GM21528 (cell line): Measurements from ENCODE around the gene SAFB.

ENCODE experiments used
- ATAC-seq: cut with Tn5 transposase; IDR thresholded peaks from one replicate; pipeline ENCODE4 v1.9.1; 2021; ENCODE audit warnings: mild to moderate bottlenecking, moderate library complexity; ENCODE audit not compliant: unreplicated experiment, low FRiP score

SAFB gene

DNA sequence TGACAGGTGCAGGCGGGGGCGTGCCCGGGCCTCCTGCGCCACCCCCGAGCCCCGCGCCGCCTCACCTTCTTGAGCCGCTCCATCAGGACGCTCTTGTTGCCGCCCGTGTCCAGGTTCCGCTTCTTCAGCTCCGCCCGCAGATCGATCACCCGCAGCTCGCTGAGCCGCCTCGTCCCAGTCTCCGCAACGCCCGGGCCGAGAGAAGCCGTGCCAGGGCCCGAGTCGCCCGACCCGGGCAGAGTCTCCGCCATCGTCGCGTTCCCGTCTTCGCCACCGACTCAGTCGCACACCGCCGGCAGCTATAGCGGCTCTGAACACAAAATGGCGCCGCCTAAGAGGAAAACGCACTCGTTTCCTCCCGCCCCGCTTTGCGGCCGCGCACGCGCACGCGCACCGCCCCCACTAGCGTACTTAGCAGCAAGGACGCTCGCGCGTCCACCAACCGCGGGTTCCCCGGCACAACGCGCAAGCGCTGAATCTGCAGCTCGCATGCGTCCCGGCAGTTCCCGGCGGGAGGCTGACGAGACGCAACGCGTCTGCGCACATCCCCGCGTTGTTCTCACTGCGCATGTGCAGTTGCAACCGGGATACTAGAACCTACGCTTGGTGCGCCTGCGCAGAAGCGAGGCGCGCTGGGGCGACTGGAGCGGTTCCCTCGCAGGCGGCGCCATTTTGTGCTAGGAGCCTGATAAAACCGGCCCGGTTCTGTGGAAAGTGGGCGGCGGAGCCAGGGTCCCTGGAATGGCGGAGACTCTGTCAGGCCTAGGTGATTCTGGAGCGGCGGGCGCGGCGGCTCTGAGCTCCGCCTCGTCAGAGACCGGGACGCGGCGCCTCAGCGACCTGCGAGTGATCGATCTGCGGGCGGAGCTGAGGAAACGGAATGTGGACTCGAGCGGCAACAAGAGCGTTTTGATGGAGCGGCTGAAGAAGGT is at the start of gene SAFB, which contains the start of gene SAFB2:
TSS of gene SAFB (plus strand) at position 619 of the 932 bp plus-strand sequence. CDS start at position 742, 123 bp downstream.
TSS of gene SAFB2 (minus strand) at position 312 of the 932 bp plus-strand sequence. CDS start at position 251, 61 bp downstream.
- ATAC-seq, result peak; percentile 79

DNA sequence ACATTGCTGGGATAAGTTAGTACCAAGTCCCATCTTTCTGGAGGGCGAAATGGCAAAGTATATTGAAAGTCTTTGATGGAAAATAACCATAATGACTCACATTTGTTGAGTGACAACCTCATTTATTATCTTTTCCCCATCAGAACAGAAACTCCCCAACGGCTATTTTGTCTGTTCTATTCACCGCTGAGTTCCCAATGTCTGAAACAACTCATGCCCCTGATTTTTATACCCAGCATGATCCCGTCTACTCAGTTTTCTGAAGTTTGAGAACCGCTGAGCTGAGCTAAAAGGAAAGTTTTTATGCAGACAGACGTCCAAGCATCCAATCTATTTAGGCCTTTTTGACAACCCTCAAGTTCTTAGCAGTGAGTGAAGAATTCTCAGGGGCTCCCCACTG is 47.3 kb upstream of the SAFB start:
- no peak for ATAC-seq

DNA sequence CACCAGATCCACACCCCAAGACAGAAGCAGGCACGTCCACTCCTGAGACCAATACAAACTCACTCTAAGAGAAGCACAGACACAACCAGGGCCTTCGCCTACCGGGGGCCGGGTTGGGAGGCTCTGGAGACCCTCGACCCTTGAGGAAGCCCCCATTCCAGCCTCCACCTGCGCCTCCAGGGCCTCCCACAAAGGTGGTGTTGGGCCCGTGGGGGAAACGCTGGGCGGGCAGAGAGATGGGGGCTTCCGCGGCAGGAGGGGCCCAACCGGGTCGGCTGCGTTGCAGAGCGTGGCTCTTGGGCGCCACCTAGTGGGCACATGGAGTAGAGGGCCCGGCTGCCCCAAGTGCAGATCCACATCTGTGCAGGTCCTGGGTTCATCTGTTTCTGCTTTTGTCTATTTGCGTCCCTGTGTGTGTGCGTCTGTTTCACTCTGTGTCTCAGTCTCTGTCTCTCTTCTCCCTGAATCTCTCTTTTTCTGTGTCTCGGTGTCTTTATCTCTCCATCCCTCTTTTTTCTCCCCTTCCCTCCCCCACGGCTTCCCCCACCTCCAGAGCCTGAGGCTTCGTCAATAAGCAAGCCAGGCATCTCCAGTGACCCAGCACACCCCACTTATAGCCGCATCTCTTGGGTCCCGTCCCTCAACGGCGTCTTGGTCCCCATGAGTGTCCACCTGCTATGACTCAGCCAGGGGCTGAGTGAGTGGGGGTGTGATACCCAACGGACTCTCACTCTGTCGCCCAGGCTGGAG is 44.6 kb upstream of the SAFB start:
- ATAC-seq, result no peak

DNA sequence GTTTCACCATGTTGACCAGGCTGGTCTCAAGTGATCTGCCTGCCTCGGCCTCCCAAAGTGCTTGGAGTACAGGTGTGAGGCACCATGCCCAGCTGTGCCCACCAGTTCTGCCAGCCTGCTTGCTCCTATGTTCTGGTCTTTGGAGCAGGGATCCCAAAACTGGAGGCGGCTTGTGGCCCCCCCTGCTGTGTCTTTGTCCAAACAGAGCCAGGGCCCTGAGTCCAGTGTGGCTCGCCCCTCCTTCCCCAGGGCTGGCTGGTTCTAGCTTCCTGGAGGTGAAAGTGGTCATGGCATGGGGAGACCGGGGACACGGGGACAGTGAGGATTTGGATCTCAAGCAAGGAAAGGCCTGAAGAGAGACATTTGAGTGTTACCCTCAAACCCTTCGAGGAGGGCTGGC is 43.6 kb upstream of the SAFB start:
- ATAC-seq, result no peak

DNA sequence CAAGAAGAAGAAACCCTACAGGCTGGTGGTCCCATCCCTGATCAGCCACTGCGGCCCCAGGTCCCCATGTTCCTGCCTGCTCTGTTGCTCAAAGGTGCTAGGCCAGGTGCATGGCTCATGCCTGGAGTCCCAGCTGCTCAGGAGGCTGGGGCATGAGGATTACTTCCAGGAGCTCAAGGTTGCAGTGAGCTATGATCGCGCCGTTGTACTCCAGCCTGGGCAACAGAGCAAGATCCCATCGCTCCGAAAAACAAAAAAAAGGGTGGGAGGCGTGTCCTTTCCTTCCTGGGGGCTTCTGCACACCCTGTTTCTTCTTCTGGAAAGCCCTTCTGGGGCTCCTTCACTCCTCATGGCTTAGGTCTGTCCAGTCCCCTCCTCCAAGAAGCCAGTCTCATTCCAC is 43.2 kb upstream of the SAFB start:
- ATAC-seq, result no peak

DNA sequence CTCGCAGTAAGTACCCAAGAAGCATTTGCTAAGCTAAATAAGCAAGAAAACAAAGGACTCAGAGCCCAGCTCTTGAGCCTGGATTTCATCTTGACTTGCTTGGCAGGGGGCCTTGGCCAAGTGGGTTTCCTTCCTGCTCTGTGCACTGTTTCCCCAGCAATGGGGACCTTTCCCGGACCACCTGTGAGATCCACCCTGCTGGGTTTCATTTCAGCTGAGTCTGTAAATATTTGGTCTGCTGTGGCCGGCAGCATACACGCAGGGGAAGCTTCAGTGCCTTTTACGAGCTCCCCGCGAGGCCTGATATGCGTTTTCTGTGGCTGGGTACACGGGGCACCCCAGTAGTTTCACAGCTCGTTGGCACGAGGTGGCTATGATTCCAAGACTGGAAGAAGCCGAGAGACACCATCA is 42.7 kb upstream of the SAFB start:
- no peak for ATAC-seq

DNA sequence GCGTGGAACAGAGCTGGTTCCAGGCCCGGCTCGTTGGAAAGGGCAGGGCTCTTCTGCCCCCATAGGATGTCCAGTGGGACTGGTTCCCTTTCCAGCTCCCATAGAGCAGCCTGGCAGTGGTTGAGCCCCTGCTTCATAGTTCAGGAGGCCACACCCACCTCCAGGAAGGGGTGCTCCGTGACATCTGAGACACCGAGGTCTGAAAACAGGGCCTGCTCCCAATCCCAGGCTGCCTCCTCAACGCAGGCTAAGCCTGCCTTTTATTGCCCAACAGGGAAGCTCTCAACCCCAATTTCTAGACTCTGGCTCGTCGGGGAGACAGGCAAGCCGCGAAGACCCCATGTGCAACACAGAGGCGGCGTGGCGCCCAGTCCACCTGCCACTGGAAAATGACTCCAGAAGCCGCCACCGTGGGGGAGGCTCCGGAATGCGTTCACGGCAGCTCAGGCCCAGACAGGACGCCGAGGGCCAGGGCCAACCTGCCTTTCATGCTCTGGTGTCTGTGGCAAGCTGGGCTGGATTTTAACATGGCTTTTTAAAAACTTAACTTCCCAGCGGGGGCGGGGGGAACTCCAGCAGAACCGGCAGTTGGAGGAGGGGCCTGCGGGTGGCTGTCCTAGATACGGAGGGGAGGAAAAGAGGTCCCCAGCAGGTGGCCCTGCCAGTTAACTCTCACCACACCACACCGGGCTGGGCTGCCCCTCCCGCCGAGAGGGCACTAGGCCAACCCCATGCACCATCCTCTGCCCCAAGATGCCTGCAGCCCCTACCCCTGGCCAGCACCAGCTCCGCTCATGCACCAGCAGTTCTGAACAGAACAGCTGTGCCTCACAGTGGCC is 37.2 kb upstream of the SAFB start:
- ATAC-seq, result no peak

DNA sequence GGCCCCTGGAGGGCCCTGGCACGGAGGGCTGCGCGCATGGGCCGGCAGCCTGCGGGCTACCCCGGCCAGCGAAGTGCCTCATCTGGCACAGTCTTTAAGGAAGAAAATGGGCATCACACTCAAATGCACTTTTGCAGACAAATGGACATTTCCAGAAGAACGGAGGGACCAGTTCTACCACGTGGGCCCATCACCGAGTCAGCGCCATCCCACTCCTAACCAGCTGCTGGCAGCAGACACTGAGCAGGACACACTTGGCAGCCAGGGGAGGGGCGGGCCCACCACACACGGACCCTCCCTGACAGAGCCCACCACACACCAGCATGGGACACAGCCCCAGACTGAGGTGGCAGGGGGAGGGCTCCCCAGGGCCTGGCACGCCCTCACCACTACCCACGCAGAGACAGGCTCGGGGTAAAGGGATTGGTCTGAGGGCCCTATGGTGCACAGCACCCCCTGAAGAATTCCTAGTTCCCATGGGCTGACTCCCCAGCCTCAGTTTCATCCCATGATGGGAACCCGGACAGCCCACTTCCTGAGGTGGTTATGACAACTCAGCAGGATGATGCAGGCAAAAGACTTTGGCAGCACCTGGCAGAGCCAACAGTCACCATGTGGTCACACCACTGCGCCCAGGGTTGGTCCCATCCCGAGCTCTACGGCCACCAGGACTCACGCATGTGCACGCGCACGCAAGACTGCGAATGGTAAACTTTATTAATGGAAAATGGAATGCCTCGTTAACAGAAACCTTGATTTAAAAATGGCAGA is 36.4 kb upstream of the SAFB start:
- ATAC-seq, result no peak

DNA sequence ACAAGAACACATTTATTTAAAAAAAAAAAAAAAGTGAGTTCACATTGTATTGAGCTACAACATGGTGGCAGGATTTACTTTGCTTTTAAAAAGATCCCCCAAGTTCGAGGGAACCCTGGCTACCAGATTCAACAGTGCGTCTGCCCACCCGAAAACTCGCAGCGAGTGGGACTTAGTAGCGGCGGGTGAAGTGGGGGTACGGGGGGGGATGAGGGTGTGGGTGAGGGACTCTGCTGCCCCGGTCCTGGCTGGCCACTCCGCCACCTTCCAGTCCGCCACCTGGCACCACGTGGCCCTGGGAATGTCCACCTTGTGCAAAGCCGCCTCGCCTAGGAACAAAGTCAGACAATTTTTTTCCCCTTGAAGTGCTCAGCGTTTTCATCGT is 35.8 kb upstream of the SAFB start:
- no peak for ATAC-seq

DNA sequence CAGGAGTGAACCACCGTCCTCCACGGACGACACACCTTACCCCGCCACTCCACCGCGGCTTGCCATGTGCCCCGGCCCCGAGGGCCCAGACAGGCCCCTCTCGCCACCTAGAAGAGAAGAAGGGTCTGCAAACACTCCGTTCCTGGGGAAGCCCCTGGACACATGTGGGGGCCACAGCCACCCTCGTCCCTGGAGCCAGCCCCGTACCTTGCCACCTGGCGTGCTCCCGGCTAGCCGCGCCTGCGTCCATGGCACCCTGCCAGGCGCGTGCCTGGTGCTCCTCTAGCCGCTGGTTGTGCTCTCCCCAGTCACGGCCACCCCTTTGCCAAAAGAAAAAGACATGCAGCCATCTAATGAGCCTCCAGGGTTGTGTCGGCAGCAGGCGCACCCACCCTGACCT is 35.2 kb upstream of the SAFB start:
- ATAC-seq, result no peak

DNA sequence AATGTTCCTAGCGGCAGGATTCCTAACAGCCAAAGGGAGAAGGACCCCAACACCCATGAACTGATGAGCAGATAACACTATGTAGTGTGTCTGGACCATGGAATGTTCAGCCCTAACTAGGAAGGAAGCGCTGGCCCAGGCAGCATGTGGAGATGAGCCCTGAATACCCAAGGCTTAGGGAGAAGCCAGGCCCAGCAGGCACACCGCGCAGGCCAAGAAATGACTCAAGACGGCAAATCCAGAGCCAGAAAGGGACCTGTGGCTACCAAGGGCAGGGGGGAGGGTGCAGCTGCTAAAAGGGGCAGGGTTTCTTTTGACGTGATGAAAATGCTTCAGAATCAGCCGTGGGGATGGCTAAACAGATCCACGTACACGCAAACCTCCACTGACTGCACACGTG is 34.4 kb upstream of the SAFB start:
- ATAC-seq, result no peak

DNA sequence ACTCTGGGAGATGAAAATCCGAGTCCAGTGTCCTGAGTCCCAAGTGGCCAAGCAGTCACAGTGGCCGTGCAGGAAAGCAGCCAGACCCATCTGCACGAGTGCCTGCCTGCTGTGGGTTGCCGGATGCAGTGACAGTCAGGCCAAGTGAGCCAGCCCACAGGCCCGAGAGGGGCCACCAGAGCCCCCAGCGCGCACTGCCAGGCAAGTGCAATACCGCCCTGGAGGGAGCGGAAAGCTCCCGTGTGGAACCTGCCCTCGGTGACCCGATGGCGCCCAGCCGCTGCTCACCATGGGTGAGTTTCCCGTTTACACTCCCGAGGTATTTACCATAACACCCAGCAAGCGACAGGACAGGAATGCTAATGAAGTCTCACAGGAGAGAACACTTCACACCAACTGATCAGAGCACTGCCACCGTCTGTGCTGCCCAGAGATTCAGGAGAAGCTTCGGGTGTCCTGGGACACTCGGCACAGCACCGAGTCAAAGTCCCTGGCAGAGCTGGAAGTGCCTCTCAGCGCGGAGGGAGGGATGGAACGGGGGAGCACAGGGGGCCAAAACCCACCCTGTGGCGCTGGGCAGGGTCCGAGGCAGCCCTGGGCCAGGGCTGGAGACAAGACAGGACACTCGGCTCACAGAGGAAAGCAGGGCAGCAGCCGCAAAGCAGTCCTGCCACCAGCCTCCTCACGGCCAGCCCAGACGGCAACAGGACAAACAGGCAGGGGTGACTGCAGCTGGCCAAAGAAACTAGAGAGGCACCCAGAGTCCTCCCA is 33.8 kb upstream of the SAFB start:
- ATAC-seq, result no peak

DNA sequence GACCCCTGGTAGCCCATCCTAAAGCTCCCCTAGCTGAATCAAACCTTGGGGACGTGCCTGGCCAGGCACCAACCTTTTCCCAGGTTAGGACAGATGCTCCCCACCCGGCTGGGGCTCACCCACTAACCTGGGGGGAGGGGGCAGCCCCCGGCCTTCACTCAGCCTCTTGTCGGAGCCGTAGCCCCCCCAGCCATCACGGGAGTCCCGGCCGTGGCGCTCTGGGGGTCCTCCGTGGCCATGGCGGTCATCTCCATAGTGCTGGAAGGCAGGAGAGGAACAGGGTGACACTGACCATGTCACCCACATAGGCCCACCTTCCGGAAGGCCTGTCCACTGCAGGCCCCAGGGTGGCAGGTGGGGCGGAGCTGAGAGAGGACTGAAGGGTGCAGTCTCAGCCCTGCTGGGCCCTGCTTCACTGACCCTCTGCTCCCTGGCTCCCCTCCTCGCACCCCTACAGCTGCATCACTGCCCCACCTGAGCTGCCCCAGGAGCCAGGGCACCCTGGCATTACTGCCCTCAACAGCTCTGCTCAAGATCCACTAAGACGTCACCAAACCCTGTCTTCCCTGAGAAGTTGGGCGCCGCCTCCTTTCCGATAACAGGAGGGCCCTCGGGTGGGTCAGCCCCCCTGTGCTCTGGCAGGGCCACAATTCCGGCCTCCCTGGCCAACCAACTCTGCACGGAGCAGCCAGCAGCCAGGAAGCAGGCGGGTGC is 32.6 kb upstream of the SAFB start:
- no peak for ATAC-seq

DNA sequence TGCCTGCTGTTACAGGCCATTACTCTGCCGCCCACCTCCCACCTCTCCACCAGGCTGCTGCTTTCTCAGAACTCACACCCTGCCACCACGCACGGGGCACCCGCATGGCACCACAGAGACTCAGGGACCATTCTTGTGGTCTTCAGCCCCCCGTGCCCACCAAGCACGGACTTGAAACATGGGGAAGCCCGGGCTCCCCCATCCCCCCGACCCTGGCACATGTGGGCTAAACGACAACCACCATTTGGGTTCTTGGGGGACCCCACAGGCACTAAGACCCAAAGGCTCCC is 32.1 kb upstream of the SAFB start:
- no peak for ATAC-seq

DNA sequence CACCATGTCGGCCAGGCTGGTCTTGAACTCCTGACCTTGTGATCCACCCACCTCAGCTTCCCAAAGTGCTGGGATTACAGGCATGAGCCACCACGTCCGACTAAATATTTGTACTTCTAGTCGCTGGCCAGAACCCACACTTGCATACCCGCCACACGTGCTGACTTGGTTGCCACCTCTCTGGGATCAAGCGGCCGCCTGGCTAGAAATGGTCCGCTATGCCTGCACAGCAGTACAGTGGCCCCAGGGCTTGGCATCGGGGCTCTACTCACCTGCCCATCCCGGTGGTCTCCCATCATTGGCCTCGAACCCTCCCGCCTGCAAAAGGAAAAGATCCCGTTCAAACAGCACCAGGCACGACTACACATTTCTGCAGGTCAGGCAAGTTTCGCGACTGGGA is 31.4 kb upstream of the SAFB start:
- ATAC-seq, result no peak

DNA sequence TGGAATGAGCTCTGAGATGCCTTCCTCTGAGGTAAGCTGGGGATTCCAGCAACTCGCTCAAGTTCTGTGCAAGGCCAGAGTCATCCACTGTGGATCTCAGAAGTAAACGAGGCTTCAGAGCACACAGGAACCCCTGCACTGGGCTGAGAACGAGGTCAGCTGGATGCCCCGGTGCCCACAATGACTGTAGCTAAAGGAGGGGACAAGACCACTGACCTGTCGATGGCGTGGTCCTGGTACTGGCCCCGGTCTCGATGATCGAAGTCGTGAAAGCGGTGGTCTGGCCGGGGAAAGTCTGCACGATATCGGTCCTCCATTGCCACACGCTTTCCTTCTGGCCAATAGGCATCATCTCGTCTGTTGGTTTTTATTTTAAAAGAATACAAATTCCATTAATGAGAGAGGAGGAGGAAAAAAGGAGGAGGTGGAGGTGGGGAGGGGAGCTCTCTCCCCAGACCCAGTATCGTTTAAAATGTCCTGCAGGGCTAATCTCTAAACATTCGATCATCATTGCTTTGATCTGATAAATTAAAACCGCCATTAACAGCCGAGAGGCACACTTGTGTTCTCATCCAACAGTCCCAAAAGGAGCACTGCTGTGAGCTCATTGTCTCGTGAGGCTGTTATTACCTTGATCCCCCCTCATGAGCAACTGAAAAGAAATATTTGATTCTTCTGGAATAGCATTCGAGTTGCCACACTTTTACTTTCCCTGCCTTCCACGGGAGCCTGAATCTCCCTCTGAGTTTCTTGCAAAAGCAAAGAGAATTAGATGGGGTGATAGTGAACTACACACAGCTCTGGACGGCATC is 30.1 kb upstream of the SAFB start:
- no peak for ATAC-seq

DNA sequence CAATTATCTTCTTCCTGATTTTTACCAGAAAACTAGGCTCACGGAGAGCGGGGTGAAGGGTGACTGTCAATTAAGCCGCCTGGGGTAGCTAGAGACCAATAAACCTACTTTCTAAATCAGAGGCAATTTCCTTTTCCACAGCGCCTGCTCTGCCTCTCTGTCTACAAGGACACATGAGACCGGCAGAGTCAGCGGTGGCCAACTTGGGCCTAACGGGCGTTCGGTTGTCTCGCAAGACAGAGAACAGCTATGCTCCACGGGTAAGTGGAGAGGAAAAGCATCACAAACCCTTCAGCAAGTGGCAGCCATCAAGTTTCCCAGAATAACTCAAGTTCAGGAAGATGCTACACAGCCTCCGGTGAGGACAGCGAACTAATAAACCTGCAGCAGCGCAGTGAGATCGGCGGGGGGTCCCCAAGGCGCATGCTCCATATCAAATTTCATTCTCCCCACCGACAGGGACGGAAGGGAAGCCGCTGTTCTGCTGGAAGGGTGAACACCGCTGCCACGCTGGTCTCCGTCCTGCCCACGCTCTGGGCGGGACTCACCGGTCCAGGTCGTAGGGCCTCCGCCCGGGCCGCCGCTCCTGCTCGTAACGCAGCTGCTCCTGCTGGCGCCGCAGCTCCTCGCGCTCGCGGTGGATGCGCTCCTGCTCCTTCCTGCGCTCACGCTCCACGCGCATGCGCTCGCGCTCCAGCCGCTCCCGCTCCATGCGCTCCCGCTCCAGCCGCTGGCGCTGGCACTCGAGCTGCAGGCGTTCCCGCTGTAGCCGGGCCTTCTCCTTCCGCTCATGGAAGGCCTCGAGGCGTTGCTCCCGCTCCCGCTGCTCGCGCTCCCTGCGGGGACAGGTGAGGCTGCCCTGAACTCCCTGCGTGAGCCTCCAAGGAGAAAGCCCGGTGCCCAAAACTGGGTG is 29.3 kb upstream of the SAFB start:
- ATAC-seq, result no peak
